ENCODE results near the gene TSBP1.
A peak's percentile ranks its signal among the peaks of the same experiment; 100 is the strongest.

TSBP1 gene, protein sequence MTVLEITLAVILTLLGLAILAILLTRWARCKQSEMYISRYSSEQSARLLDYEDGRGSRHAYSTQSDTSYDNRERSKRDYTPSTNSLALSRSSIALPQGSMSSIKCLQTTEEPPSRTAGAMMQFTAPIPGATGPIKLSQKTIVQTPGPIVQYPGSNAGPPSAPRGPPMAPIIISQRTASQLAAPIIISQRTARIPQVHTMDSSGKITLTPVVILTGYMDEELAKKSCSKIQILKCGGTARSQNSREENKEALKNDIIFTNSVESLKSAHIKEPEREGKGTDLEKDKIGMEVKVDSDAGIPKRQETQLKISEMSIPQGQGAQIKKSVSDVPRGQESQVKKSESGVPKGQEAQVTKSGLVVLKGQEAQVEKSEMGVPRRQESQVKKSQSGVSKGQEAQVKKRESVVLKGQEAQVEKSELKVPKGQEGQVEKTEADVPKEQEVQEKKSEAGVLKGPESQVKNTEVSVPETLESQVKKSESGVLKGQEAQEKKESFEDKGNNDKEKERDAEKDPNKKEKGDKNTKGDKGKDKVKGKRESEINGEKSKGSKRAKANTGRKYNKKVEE
- total RNA-seq = 0 reads per million in 3 experiments

DNA sequence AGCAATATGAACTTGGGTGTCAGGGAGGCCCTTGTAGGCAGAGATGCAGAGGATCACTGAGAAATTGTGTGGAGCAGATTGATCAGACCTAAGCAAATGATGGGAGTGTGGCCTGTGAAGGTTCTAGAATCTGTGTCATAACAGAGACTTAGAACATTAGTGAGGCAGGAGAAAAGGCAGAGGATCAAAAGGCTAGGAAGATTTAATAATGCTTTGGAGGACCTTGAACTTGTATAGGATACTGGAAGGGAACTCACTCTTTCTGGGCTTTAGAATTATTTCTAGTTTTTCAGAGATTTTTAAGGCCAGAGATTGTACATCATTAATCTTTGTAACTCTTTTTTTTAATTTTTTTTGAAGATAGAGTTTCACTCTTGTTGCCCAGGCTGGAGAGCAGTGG lies at the start of gene TSBP1:
Gene TSBP1 (minus strand): TSS at position 101 of the 400 bp plus-strand sequence. CDS start 197 bp downstream, outside the sequence.
- no peak for DNase-seq

DNA sequence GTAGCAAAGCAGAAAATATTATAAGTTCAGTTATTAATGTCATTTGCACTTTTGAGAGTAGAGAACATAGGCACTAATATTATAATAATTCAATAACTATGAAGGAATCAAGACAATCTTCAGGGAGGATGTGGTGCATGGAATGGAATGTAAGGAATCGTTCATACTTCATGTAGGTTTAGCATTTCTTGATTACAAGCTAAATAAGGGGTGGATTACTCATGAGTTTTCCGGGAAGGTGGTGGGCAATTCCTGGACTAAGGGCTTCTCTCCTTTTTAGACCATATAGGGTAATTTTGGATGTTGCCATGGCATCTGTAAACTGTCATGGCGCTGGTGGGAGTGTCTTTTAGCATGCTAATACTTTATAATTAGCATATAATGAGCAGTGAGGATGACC lies 44.3 kb upstream of the TSBP1 start:
- DNase-seq = no peak

DNA sequence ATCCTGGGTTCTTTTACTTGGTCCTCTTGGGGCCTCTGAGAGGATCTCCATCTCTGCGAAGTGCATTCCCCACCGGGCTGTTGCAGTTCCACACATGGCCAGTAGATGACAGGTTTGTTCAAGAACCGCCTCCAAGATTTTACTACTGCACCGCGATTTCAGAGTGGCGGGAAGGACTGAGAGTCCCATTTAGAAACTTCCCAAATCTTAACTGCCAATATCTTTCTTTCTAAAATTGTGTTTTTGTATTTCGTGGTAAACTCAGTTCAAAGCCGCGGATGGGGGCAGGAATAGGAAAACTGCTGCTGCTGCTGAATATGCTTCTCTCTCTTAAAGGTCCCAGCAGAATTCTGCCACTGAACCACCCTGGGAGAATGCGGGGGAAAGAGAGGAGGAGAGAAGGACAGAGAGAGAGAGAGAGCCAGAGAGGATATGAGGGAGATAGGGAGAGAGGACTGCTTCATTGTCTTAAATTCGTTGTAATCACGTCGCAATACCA lies 43.9 kb upstream of the TSBP1 start:
- peak; percentile 51 for DNase-seq

DNA sequence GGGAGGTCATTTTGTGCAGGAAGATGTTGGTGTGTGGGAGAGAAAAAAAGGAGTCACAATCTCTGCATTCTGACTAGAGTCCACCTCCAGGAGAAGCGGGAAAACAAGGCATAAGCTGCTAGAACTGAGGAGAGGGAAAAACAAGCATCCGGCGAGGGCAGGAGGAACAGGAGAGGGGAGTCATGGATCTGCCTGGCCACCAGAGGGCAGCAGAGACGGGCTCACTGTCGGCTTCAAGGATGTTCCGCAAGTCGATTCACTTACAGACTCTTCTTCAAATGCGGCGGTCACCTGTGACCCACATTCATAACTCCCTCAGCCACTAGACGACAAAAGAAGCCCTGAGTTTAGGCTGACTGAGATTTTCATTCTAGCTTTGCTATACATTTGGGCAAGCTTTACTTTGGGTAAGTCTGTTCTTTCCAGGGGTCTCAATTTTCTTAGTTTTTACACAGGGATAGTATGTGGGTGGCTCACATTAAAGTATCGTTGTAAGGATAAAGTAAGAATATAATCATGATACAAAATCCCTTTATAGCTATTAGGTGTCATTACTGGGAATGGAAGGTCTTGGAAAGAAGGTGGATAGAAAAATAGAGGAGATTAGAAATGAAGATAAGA lies 41.8 kb upstream of the TSBP1 start:
- DNase-seq = peak; percentile 70

DNA sequence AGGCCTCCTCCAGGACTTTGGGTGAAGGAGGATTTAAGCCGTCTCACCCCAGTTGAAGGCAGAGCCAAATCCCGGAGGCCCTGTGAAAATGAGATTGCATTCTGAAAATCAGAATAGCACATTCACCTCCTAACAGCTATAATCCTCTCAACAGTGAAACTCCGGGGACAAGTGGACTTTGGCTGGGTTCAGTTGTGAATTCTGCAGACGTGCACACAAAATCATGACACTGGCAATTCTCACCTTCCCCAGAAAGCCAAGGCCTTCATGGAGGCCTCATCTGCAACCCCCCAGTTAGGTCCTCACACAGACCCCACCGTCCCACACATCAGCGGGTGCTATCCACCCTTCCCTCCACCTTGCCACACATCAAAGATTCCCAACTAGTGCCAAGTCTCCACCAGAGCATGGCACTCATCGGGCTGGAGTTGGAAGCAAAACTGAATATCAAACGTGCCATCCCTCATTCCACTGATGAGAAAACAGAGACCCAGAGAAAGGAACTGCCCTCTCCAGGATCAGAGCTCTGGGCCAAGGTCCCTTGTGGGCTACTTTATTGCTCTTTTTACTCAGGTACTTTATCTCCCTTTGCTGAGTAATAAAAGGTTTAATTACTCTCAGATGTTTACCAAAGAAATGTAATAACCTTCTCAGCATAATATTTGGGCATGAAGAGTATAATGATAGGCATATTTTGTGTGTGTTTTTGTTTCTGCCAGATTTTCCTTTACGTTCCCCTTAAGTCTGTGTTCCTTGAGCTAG lies 40.0 kb upstream of the TSBP1 start:
- no peak for DNase-seq

DNA sequence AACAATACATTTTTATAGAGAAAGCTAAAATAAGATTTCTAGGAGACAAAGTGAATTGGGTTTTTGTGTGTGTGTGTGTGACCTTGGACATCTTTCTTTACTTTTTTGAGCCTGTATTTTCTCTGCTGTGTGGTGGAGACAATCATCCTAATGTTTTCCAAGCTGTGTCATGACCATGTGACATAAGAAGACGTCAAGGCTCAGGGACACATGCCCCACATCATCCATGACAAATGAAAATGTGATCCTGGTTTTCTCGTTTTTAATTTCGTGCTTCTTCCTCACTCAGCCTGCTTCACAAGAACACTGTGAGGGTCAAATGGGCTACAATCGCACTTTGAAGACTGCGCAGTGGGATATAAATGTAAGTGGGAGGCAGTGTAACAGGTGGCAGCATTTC lies 39.2 kb upstream of the TSBP1 start:
- DNase-seq = no peak

DNA sequence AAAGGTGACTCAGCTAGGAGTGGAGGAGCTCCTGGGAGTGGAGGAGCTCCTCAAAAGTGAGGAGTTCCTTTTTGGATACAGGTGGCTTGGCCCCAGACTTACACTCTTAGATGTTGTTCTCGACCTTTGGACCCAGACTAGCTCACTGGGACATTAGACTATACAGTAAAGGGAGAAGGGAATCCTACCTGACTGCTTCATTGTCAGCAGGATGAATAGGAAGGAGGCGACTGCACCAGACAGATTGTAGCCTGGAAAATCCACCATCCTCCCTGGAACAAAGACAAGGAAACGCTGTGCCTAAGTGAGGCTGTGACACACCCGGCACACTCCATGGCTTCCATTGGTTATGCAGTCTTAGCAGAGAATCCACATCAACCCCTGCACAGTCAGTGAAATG lies 35.2 kb upstream of the TSBP1 start, which contains the start of gene BTNL2:
Gene BTNL2 (minus strand): TSS at position 325 of the 400 bp plus-strand sequence. CDS start 58 bp downstream, at position 267.
- DNase-seq = no peak

DNA sequence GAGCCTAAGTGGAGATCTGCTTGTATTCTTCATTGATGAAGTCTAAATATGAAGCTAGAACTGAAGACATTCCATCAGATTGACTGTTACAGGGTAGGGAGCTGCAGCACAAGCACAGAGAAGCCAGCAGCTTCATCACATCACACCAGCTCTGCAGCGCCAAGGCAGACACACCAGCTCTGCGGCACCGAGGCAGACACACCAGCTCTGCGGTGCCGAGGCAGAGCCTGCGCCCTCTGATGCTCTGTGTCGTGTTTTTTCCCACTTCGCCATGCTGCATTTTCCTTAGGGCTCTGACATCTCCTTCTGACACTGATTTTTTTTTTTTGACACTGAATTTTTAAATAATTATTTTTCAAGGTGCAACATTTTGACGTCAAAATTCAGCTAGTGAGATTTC lies 34.5 kb upstream of the TSBP1 start:
- no peak for DNase-seq

DNA sequence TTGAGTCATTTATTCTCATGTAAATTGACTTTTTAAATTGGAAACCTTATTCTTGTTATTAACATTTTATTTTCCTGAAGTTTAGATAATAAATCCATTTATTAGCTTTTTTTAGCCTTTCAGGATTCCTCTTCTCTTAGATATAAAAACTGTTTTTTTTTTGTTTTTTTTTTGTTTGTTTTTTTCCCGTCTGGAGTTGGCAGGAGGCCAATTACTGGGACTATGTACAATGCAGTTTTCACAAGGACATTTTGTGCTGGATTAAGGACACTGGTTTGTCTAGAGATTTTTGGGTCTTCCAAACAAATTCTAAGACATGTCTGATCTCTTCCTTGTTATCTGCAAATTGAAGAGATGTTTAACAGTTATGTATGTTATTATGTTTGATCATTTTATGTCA lies 34.0 kb upstream of the TSBP1 start:
- DNase-seq = no peak

DNA sequence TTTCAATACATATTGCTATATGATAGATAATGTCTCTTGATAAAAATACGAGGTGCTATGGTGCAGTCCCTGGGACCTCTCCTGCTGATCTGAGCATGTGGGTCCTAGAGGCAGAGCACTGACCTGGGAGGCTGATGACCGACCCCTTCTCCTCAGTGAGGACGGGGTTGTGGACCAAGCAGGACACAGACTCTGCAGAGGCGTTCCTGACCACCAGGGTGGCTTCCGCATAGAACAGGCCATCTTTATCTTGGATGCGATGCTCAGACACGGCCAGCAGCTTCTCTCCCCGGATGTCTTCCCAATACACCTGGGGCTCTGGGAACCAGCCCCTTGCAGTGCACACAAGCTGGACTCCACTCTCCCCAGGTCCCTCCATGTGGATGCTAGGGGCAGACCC lies 31.1 kb upstream of the TSBP1 start:
- no peak for DNase-seq

DNA sequence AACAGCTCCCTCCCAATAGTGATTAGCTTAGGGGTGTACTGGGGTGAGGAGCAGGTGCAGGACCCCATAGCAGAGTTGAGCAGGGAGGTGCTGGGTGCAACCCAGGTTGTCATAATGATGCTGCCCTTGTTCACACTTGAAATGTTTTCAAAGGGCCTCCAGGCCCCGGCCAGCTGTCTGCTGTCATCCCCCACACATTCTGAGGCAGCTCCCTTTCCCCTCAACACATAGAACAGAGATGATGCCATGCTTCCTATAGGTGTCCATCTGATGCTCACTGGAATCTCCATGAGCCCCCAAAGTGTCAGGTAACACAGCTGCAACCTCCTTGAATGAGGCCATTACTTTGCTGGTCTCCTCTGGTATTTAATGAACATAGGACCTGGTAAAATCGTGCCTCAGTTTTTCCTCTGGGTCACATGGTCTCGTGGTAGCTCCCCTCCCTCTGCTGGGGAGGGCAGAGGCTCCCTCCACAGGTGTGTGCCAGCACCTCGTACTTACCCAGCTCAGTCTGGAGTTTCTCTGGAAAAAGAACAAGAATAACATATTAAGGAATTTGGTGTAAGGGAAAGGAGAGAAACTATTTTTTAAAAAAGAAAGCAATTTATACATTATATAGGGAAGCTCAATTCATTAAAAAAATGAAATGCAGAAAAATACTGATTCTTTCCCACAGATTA lies 29.7 kb upstream of the TSBP1 start:
- DNase-seq = no peak

DNA sequence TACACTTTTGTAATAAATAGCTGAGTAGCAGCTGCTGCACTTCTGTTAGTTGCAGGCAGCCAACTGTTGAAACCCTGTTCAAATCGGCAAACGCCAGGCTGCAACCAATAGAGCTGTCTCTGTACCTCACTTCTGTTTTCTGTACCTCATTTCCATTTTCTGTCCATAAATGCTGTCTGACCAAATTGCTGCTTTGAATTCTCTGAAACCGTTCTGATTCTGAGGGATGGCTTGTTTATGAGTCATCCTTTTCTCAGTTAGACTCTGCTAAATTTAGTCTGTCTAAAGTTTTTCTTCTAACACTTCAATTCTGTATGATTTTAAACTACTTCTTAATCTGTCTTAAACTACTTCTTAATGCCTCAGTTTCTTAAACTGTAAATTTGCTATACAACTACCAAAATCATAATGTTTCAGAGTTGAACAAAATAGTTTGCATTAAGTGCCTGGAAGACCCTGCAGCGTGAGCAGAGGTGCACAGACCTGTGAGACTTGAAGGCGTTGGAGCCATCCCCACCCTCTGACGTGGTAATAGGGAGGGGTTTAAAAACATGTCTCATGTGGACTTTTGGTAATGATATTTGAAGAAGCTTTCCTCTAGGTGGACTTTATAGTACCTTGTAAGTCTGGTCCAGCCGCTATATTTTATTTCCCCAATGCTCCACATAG lies 25.7 kb upstream of the TSBP1 start:
- no peak for DNase-seq

DNA sequence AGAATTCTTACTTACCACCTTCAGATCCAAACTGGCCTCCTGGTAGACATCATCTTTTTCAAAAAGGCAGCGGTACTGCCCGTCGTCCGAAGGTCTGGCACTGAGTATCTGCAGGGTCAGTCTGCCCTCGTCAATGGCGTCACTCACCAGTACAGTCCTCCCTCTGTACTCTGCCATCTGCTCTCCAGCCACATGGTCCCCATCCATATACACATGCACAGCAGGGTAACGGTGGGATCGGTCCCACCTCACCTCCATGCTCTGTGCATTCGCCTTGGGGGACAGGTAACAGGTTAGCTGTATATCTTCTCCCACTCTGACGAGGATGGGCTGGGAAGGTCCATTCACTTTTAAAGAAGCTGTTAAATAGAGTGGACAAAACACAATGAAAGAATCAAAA lies 24.3 kb upstream of the TSBP1 start:
- no peak for DNase-seq

DNA sequence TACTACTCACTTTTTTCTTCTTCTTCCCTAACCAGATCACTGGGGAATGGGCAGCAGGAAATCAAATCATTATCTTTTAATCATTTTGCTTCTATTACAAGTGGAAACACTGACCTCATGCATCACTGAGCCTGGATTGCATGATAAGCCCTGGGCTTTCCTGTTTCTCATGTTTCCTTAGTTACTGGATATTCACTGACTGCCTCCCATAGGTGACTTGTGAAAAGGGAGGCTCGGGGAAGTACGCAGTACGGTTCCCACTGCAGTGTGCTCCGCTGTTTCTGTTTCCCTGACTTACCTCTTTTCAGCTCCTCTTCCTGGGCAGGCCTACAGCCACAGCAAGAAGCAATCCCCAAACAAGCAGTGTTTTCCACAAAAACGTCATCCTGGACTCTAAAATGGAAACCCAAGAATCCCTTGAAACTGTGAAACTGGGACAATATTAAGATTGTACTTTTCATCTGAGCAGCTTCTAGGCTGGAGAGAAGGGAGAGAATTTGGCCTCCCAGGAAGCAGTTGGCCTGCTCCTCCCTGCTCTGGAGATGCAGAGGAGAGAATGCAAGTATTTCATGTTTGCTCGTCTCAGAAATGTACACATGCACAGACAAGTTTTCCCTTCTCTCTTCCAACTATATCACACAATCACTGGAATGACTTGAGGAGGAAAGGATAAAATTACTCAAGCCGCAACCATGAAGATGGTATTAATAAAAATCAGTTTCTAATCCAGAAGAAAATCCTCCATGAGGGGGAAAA lies 22.1 kb upstream of the TSBP1 start:
- DNase-seq = no peak

DNA sequence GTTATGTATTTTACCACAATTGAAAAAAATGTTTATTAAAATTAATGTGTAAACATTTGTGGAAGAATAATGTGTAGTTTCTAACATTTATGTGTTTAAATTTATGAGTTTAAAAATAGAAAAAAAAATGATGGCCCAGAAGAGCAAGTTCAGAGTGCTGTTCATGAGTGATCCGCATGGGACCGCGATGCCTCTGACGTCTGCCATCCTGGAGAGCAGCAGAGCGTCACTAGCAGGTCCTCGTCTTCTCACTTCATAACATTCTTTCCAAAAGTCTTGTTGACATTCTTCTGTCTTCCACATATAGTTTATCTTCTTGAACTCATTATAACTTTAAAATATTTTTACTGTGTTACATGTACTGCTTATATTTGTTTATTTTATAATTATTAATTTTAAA lies 19.8 kb upstream of the TSBP1 start:
- no peak for DNase-seq

DNA sequence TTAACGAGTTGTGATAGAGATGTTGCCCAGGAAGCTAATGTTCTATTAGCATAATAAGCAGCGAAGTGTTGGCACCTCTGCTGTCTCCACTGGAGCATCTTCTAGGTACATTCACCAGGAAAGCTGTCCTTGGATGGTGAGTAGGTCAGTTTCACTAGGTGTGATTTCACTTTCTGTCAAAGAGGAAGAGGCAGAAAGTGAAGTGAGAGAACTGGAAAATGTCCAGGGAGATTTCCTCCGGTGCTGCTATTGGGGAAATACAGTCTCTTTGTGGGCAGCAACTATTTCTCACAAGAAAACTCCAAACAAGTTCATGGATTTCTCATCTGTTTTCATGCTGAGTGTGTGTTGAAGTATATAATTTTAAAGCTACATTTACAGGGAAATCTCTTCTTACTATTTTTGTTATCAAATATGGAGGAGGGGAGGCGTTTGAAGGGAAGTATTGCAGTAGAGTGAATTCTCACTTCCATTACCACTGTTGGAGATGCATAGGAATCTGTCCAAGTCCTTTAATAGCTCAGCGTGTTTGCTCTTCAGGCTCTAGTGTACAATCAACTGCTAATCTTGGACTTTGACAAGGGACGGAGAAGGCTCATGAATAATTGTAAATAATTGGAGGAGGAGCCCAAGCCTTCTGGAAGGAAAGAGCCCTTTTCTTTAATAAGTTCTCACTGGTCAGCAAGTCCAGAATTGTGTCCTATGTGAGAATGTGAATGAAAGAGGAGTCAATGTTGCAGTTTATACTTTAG lies 16.1 kb upstream of the TSBP1 start:
- DNase-seq = no peak

DNA sequence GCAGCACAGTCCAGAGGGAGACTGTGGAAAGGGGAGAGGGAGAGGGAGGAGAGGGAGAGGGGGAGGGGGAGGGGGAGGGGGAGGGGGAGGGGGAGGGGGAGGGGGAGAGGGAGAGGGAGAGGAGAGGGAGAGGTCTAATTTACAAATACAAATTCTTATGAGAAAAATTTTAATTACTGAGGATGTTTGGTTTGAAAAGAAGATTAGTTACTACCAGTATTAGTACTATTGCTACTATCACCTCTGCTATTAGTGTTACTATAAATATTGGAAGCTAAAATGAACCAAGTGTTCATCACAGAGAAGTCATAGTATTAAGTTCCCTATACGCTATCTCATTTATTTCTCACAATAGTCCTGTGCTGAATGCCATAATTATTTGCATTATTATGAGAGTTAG lies 14.3 kb upstream of the TSBP1 start:
- DNase-seq = no peak

DNA sequence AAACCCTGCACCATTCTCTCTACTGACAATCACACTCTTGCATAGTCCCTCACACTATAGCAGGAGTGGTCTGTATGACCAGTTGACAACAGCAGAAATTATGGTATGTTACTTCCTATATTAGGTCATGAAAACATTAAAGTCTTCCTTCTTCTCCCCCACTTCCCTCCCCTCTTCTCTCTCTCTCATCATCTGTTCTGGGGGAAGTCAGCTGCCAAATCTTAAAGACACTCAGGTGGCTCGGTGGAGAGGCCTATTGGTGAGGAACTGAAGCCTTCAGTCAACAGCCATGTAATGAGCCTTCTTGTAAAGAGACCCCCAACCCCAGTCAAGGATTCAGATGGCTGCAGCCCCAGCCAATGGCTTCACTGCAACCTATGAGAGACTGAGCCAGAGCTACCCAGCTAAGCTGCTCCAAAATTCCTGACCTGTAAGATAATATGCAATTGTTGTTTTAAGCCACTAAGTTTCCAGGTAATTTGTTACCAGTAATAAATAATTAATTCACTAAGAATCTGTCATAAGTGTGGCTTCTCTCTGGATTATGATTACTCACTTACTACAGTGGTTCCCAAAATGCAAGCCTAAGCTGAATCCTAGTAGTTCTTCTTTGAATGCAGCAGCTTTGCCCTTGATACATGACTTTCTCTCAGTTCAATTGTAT lies 11.2 kb upstream of the TSBP1 start:
- no peak for DNase-seq

DNA sequence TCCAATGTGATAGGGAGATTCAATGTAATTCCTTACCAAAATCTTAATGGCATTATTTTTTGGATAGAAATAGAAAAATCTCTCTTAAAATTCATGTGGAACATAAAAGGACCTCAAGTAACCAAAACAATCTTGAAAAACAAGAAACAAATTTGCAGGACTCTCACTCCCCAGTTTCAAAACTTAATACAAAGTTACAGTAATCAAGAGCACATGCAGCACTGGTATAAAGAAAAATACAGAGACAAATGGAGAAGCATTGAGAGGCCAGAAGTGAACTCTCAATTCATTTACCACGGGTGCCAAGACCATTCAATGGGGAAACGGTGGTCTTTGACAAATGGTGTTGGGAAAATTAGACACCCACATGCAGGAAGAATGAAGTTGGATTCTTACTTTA lies 7.8 kb upstream of the TSBP1 start:
- DNase-seq = no peak

All from central memory CD4-positive, alpha-beta T cell (primary cell).